Measurements from ENCODE around the gene RBM20.
"Not testable (repeated sequence)": the region's sequence is repeated elsewhere in the genome, so short reads cannot be mapped to it uniquely, and the experiment has no call there.

Gene RBM20

GRCh38 chr10:110706690-110707098 is 62.6 kb downstream of the RBM20 start:
- no peak for DNase-seq

GRCh38 chr10:110708776-110709443 is 64.8 kb downstream of the RBM20 start:
- DNase-seq: no peak

GRCh38 chr10:110709444-110709828 is 65.3 kb downstream of the RBM20 start:
- DNase-seq: no peak

- no peak for DNase-seq
Measured at GRCh38 chr10:110709964-110710587, 65.9 kb downstream of the RBM20 start.

GRCh38 chr10:110710621-110711020 is 66.5 kb downstream of the RBM20 start:
- DNase-seq: no peak

- no peak for DNase-seq
Measured at GRCh38 chr10:110711382-110711781, 67.2 kb downstream of the RBM20 start.

- no peak for DNase-seq
Measured at GRCh38 chr10:110714356-110714755, 70.2 kb downstream of the RBM20 start.

GRCh38 chr10:110717781-110718589 is 73.8 kb downstream of the RBM20 start:
- DNase-seq: no peak

GRCh38 chr10:110721406-110722038 is 77.4 kb downstream of the RBM20 start:
- DNase-seq: no peak

GRCh38 chr10:110723224-110723891 is 79.2 kb downstream of the RBM20 start:
- peak in 1 of 5 experiments; percentile 28 for DNase-seq

GRCh38 chr10:110724116-110724921 is 80.2 kb downstream of the RBM20 start:
- peak in 1 of 5 experiments; percentile 32 for DNase-seq

GRCh38 chr10:110724937-110725336 is 80.8 kb downstream of the RBM20 start:
- DNase-seq: no peak

- no peak for DNase-seq
Measured at GRCh38 chr10:110725801-110726630, 81.9 kb downstream of the RBM20 start.

- DNase-seq: not testable (repeated sequence)
Measured at GRCh38 chr10:110727785-110728184, 83.6 kb downstream of the RBM20 start.

- DNase-seq: no peak
Measured at GRCh38 chr10:110730345-110731050, 86.4 kb downstream of the RBM20 start.

GRCh38 chr10:110733218-110733952 is 89.2 kb downstream of the RBM20 start:
- peak in 1 of 5 experiments; percentile 44 for DNase-seq

- no peak for DNase-seq
Measured at GRCh38 chr10:110735620-110736027, 91.5 kb downstream of the RBM20 start.

- DNase-seq: no peak
Measured at GRCh38 chr10:110737886-110738634, 93.9 kb downstream of the RBM20 start.

Data from T-helper 2 cell (primary cell).